A673 (cell line): ENCODE measurements around the gene CHSY3. TPM values are rescaled to one million over a fixed set of nuclear protein-coding genes. Genes with fewer than 3 reads are reported as not detected.

ENCODE experiments used
- BruUV-seq: library from RNA; stranded (reverse); fragments of 400-500 nt; replicated peaks from 2 replicates; lab custom pipeline; 2021; lab: Mats Ljungman, UMichigan
- CTCF ChIA-PET: fragments of 300-600 bp; sonication (Branson Sonifier 250); formaldehyde crosslinking; loops from one replicate; lab custom pipeline; 2022; ENCODE audit warnings: antibody characterized with exemption; lab: Charles Lee
- POLR2A ChIA-PET: fragments of 300-600 bp; sonication (Branson Sonifier 250); formaldehyde crosslinking; loops from one replicate; lab custom pipeline; 2022; ENCODE audit warnings: antibody characterized with exemption; ENCODE audit not compliant: low non-redundant PET; lab: Charles Lee
- DNase-seq: peaks from one replicate; pipeline ENCODE4 v3.0.0-alpha.2; 2015; ENCODE audit warnings: low spot score
- H3K27ac ChIP-seq: fragments of 200-600 bp; sonication (generic); 2 replicates; pipeline ENCODE4 v1.5.1; 2016; ENCODE audit warnings: mixed run types, low read depth, mild to moderate bottlenecking, mixed read lengths, antibody characterized with exemption, low read length; ENCODE audit not compliant: poor library complexity, severe bottlenecking
- H3K27me3 ChIP-seq: fragments of 200-600 bp; sonication (generic); replicated peaks from 2 replicates; pipeline ENCODE4 v1.6.1; 2017; ENCODE audit warnings: mixed run types, low read depth, mild to moderate bottlenecking, mixed read lengths, antibody characterized with exemption, low read length; ENCODE audit not compliant: insufficient read depth, poor library complexity
- H3K36me3 ChIP-seq: fragments of 200-600 bp; sonication (generic); 2 replicates; pipeline ENCODE4 v1.6.1; 2016; ENCODE audit warnings: mixed run types, mild to moderate bottlenecking, mixed read lengths, antibody characterized with exemption, low read length; ENCODE audit not compliant: insufficient read depth, poor library complexity, severe bottlenecking
- H3K4me1 ChIP-seq: fragments of 200-600 bp; sonication (generic); 2 replicates; pipeline ENCODE4 v1.6.1; 2017; ENCODE audit warnings: mixed run types, mild to moderate bottlenecking, mixed read lengths, antibody characterized with exemption, low read length; ENCODE audit not compliant: insufficient read depth, poor library complexity, severe bottlenecking
- H3K4me3 ChIP-seq: fragments of 200-600 bp; sonication (generic); 2 replicates; pipeline ENCODE4 v1.5.1; 2016; ENCODE audit warnings: low read depth, mixed run types, mild to moderate bottlenecking, mixed read lengths, low read length; ENCODE audit not compliant: poor library complexity, severe bottlenecking
- H3K9me3 ChIP-seq: fragments of 200-600 bp; sonication (generic); 2 replicates; pipeline ENCODE4 v1.6.1; 2016; ENCODE audit warnings: mixed run types, low read depth, mild to moderate bottlenecking, mixed read lengths, antibody characterized with exemption, low read length; ENCODE audit not compliant: poor library complexity, severe bottlenecking
- CTCF ChIP-seq: fragments of 300-800, 200-600 bp; sonication (generic); conservative IDR thresholded peaks from 2 replicates; pipeline ENCODE4 v1.5.1; 2017; ENCODE audit warnings: low read depth, mild to moderate bottlenecking, antibody characterized with exemption, low read length, moderate library complexity, mixed read lengths
- EZH2 ChIP-seq: fragments of 200-600 bp; sonication (generic); IDR thresholded peaks from 2 replicates; pipeline ENCODE4 v1.6.1; 2017; ENCODE audit warnings: borderline replicate concordance, low read depth, mild to moderate bottlenecking, mixed read lengths, antibody characterized with exemption, low read length; ENCODE audit not compliant: poor library complexity, severe bottlenecking
- intact Hi-C: fragments of 100-400 bp; cut with micrococcal nuclease; formaldehyde crosslinking; loops from one replicate; pipeline ENCODE4 v1.10.0; 2022; ENCODE audit not compliant: unreplicated experiment
- total RNA-seq: library from RNA; stranded (reverse); gene quantifications from 2 replicates; pipeline ENCODE4 v1.2.3, GENCODE V29; 2021

CHSY3 gene
- total RNA-seq, 1 experiment from 2014 or later, result not detected

GRCh38 chr5:130126746-130127145, 222.5 kb downstream of the CHSY3 start:
- BruUV-seq, result no TSS peak

GRCh38 chr5:130135506-130135905, 231.2 kb downstream of the CHSY3 start:
- DNase-seq, result no peak
- BruUV-seq, result no TSS peak
- CTCF ChIA-PET, result no interaction called here

More at GRCh38 chr5:130126746-130127145, 222.5 kb downstream of the CHSY3 start:
- no peak overlapping the region for H3K4me3 ChIP-seq
- intact Hi-C loops, result no loop called here
- DNase-seq, result no peak
- no peaks in the 10 kb centered on the region for H3K4me1 ChIP-seq
- POLR2A ChIA-PET, result no interaction called here
- H3K27ac ChIP-seq, result no peak overlapping the region
- CTCF ChIA-PET, result no interaction called here
- H3K36me3 ChIP-seq, result no peaks in the 10 kb centered on the region
- no peaks in the 10 kb centered on the region for H3K27me3 ChIP-seq
- TF ChIP-seq CTCF (no peak), EZH2 (no peak)
- H3K9me3 ChIP-seq, result no peaks in the 10 kb centered on the region

GRCh38 chr5:130136300-130136699, 232.0 kb downstream of the CHSY3 start:
- no peaks in the 10 kb centered on the region for H3K9me3 ChIP-seq
- no peak for DNase-seq
- no peaks in the 10 kb centered on the region for H3K4me1 ChIP-seq
- H3K27me3 ChIP-seq, result peaks cover 5% of the 10 kb centered on the region
- no peaks in the 10 kb centered on the region for H3K36me3 ChIP-seq
- ChIA-PET CTCF (no interaction called here), POLR2A (no interaction called here)
- H3K4me3 ChIP-seq, result no peak overlapping the region
- intact Hi-C loops, result no loop called here
- H3K27ac ChIP-seq, result no peak overlapping the region
- TF ChIP-seq EZH2 (no peak), CTCF (no peak)
- no TSS peak for BruUV-seq

More at GRCh38 chr5:130135506-130135905, 231.2 kb downstream of the CHSY3 start:
- POLR2A ChIA-PET, result no interaction called here
- Histone ChIP-seq H3K27ac (no peak overlapping the region), H3K36me3 (no peaks in the 10 kb centered on the region), H3K9me3 (no peaks in the 10 kb centered on the region), H3K4me3 (no peak overlapping the region), H3K27me3 (peaks cover 5% of the 10 kb centered on the region), H3K4me1 (no peaks in the 10 kb centered on the region)
- intact Hi-C loops, result no loop called here
- TF ChIP-seq CTCF (no peak), EZH2 (no peak)
